KMS-11 (cell line): ENCODE results near the gene VPS18.
A peak's percentile ranks its signal among the peaks of the same experiment; 100 is the strongest.

Experiments used
- H2AFZ ChIP-seq: fragments of 200-600 bp; sonication (generic); 2 replicates; pipeline ENCODE4 v1.6.1; 2016; ENCODE audit warnings: antibody characterized with exemption, mixed run types, low read depth
- H3K27ac ChIP-seq: fragments of 200-600 bp; sonication (generic); 2 replicates; pipeline ENCODE4 v1.6.1; 2016; ENCODE audit warnings: mild to moderate bottlenecking, mixed run types
- H3K27me3 ChIP-seq: fragments of 200-600 bp; sonication (generic); 2 replicates; pipeline ENCODE4 v1.6.1; 2017; ENCODE audit warnings: mild to moderate bottlenecking, low read depth, mixed run types, moderate library complexity; ENCODE audit not compliant: insufficient read depth
- H3K36me3 ChIP-seq: fragments of 200-600 bp; sonication (generic); 2 replicates; pipeline ENCODE4 v1.6.1; 2017; ENCODE audit warnings: mild to moderate bottlenecking, mixed run types; ENCODE audit not compliant: insufficient read depth
- H3K4me1 ChIP-seq: fragments of 200-600 bp; sonication (generic); 2 replicates; pipeline ENCODE4 v1.6.1; 2016; ENCODE audit warnings: mild to moderate bottlenecking, low read depth, mixed run types; ENCODE audit not compliant: poor library complexity, severe bottlenecking
- H3K4me2 ChIP-seq: fragments of 200-600 bp; sonication (generic); 2 replicates; pipeline ENCODE4 v1.7.0; 2016; ENCODE audit warnings: mild to moderate bottlenecking, mixed run types
- H3K4me3 ChIP-seq: fragments of 200-600 bp; sonication (generic); IDR thresholded peaks from 2 replicates; pipeline ENCODE4 v1.6.1; 2017; ENCODE audit warnings: low read depth, low read length, mixed read lengths; ENCODE audit not compliant: insufficient read depth
- H3K79me2 ChIP-seq: fragments of 200-600 bp; sonication (generic); 2 replicates; pipeline ENCODE4 v1.6.1; 2016; ENCODE audit warnings: low read depth, mixed run types; ENCODE audit not compliant: insufficient read depth
- H3K9ac ChIP-seq: fragments of 200-600 bp; sonication (generic); 2 replicates; pipeline ENCODE4 v1.6.1; 2016; ENCODE audit warnings: mild to moderate bottlenecking, mixed run types
- H4K20me1 ChIP-seq: fragments of 200-600 bp; sonication (generic); 2 replicates; pipeline ENCODE4 v1.6.1; 2016; ENCODE audit warnings: mild to moderate bottlenecking, mixed run types; ENCODE audit not compliant: insufficient read depth
- CTCF ChIP-seq: fragments of 200-600 bp; sonication (generic); conservative IDR thresholded peaks from 2 replicates; pipeline ENCODE4 v1.6.1; 2017; ENCODE audit warnings: low read depth, mild to moderate bottlenecking, antibody characterized with exemption, low read length, moderate library complexity, mixed read lengths

Gene VPS18

GRCh38 chr15:40904552-40905201 lies 10.4 kb downstream of the VPS18 start:
- Histone ChIP-seq H3K4me1 (peaks cover 40% of the 10 kb centered on the region), H3K36me3 (no peaks in the 10 kb centered on the region), H3K27ac (no peak overlapping the region), H3K9ac (no peak overlapping the region), H2AFZ (no peak overlapping the region), H3K79me2 (no peaks in the 10 kb centered on the region), H3K4me3 (no peak overlapping the region), H4K20me1 (no peaks in the 10 kb centered on the region), H3K27me3 (no peaks in the 10 kb centered on the region), H3K4me2 (no peak overlapping the region; the same call in 1 of the 2 replicates)
- TF ChIP-seq CTCF, result no peak

GRCh38 chr15:40906091-40906990 lies 12.1 kb downstream of the VPS18 start:
- Histone ChIP-seq H3K79me2 (no peaks in the 10 kb centered on the region), H3K36me3 (no peaks in the 10 kb centered on the region), H2AFZ (peak overlapping the region; percentile 98), H3K4me2 (peak overlapping the region; percentile 99), H3K4me3 (no peak overlapping the region), H3K27me3 (no peaks in the 10 kb centered on the region), H4K20me1 (no peaks in the 10 kb centered on the region), H3K9ac (peak overlapping the region; percentile 69), H3K4me1 (peaks cover 40% of the 10 kb centered on the region), H3K27ac (peak overlapping the region; percentile 53)
- TF ChIP-seq CTCF, result peak; percentile 69

- Histone ChIP-seq H4K20me1 (no peaks in the 10 kb centered on the region), H3K4me2 (peak overlapping the region; percentile 99), H3K79me2 (no peaks in the 10 kb centered on the region), H3K9ac (peak overlapping the region; percentile 69), H3K4me1 (peaks cover 40% of the 10 kb centered on the region), H2AFZ (peak overlapping the region; percentile 98), H3K27me3 (no peaks in the 10 kb centered on the region), H3K36me3 (no peaks in the 10 kb centered on the region), H3K4me3 (no peak overlapping the region), H3K27ac (peak overlapping the region; percentile 53)
- TF ChIP-seq CTCF, result no peak
Observed at GRCh38 chr15:40906991-40907802, 12.9 kb downstream of the VPS18 start.

GRCh38 chr15:40908095-40908494 lies 13.8 kb downstream of the VPS18 start:
- Histone ChIP-seq H3K4me2 (peak overlapping the region; percentile 99), H3K79me2 (no peaks in the 10 kb centered on the region), H3K36me3 (no peaks in the 10 kb centered on the region), H3K27ac (peak overlapping the region; percentile 53; the same call in 1 of the 2 replicates), H3K4me1 (peaks cover 40% of the 10 kb centered on the region), H3K4me3 (no peak overlapping the region), H4K20me1 (no peaks in the 10 kb centered on the region), H2AFZ (peak overlapping the region; percentile 98; the same call in 1 of the 2 replicates), H3K27me3 (no peaks in the 10 kb centered on the region), H3K9ac (no peak overlapping the region)
- no peak for TF ChIP-seq CTCF
